Activated naive CD8-positive, alpha-beta T cell treated with anti-CD3 and anti-CD28 coated beads, Interleukin-2, amount 50 U/mL, for 16 hours (primary cell): Measurements from ENCODE around the gene KRI1.
A peak's percentile ranks its signal among the peaks of the same experiment; 100 is the strongest.
"Not testable (repeated sequence)": the region's sequence is repeated elsewhere in the genome, so short reads cannot be mapped to it uniquely, and the experiment has no call there.

Experiments
- DNase-seq: peaks from one replicate; pipeline ENCODE4 v3.0.0-alpha.2; 2020; ENCODE audit warnings: low read depth, low spot score

The KRI1 gene

DNA sequence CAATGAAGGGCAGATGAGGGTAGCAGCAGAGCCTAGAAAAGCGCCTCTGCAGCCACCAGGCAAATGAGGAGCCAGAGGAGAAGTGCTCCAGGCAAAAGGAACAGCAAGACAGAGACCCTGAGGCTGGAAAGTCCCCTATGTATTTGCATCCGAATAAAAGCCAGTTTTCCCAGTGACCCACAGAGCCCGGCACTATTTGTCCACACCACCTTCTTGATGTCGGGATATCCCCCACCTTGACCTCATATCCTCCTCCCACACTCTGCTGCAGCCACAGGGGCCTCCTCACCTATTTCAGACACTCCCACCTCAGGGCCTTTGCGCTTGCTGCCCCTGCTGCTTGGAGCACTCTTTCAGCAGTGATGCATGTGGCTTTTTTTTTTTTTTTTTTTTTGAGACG, 15.5 kb downstream of the KRI1 start:
- no peak for DNase-seq

DNA sequence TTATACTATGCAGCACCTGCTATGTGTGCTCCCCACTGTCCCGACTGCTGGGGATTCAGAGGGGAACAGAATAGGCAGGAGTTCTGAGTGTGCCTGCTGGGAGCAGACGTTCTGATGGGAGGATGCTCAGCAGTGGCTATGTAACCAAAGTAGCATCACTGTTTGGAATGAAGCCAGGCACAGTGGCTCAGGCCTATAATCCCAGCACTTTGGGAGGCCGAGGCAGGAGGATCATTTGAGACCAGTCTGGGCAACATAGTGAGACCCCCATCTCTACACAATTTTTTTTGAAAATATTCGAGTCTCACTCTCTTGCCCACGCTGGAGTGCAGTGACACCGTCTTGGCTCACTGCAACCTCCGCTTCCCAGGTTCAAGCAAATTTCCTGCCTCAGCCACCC, 16.1 kb downstream of the KRI1 start:
- no peak for DNase-seq

GRCh38 chr19:10548746-10549276, 17.0 kb downstream of the KRI1 start:
- DNase-seq = no peak

DNA sequence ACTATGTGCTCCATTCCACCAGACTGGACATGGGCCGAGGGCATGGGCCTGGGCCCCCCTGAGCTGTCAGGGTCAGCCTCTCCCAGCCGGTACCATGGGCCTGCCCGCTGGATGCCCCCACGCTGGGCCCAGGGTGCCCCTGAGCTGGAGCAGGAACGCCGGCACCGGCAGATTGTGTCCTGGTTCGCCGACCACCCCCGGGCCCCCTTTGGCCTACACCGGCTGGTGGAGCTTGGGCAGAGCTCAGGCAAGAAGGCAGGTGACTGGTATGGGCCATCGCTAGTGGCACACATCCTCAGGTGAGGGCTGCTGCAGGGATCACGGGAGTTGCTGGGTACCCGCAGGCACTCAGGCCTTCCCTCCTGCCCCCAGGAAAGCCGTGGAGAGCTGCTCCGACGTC, 19.0 kb downstream of the KRI1 start:
- no peak for DNase-seq

GRCh38 chr19:10544753-10545251, 21.0 kb downstream of the KRI1 start:
- no peak for DNase-seq

- no peak for DNase-seq
These were observed 21.5 kb downstream of the KRI1 start for GRCh38 chr19:10544242-10544752.

- DNase-seq = peak; percentile 48
These were observed 22.2 kb downstream of the KRI1 start, which contains the start of gene ATG4D for GRCh38 chr19:10543420-10544241. TSS of gene ATG4D (plus strand) at chr19:10543904. CDS start at chr19:10544091, 187 bp downstream.

- no peak for DNase-seq
These were observed 22.8 kb downstream of the KRI1 start for GRCh38 chr19:10543059-10543419.

- DNase-seq = not testable (repeated sequence)
These were observed 26.8 kb downstream of the KRI1 start for GRCh38 chr19:10539016-10539415.

DNA sequence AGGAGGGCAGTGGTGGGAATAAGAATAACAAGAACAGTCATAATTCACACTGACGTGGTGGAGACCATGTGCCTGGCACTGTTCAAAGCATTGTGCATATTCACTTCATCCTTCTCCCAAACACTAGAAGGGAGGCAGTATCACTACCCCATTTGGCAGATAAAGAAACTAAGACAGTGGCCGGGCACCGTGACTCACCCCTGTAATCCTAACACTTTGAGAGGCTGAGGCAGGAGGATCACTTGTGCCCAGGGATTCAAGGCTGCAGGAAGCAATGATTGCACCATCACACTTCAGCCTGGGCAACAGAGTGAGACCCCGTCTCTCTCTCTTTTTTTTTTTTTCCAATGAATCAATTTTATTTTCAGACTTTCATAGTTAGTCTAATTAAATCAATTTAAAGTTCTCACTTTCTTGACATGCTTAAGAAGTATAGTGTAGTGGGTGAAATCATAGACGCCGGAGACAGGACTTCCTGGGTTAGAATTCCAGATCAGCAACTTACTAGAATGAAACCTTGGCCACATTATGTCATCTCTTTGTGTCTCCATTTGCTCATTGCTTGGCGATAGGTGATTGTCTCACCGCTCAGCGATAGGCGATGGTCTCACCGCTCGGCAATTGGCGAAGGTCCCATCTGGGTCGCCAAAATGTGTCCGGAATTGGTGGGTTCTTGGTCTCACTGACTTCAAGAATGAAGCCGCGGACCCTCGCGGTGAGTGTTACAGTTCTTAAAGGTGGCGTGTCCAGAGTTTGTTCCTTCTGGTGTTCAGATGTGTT, 27.4 kb downstream of the KRI1 start:
- DNase-seq = no peak

GRCh38 chr19:10537668-10538067, 28.1 kb downstream of the KRI1 start:
- DNase-seq = no peak

GRCh38 chr19:10535613-10536012, 30.2 kb downstream of the KRI1 start:
- DNase-seq = no peak

GRCh38 chr19:10533646-10534386, 32.0 kb downstream of the KRI1 start:
- DNase-seq = no peak

DNA sequence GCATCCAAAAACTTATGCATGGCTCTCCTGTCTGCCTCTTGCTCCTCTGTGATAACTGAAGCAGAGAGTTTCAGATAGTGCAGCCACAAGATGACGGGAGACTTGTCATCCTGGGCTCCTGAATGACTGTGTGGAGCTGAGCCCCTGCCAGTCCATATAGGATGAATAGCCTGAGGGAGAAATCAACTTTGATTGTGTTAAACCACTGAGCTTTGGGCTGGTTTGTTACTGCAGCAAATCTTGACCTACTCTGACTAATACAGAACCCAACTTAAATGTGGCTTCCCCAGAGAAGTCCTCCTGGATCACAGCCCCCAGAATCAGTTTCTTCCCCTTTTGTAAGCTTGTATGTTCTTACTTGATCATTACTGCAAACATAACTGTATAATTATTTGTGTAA, 33.4 kb downstream of the KRI1 start:
- no peak for DNase-seq

DNA sequence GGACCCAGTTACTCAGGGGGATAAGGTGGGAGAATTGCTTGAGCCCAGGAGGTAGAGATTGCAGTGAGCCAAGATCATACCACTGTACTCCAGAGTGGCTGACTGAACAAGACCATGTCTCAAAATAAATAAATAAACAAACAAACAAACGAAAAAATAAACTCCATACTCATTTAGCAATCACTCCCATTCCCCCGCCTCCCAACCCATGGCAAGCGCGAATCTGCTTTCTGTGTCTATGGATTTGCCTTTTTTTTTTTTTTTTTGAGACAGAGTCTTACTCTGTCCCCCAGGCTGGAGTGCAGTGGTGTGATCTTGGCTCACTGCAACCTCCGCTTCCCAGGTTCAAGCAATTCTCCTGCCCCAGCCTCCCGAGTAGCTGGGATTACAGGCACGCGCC, 38.9 kb downstream of the KRI1 start:
- DNase-seq = not testable (repeated sequence)

- DNase-seq = no peak
These were observed 40.2 kb downstream of the KRI1 start for GRCh38 chr19:10525636-10526035.

- no peak for DNase-seq
These were observed 42.6 kb downstream of the KRI1 start for GRCh38 chr19:10523135-10523636.

DNA sequence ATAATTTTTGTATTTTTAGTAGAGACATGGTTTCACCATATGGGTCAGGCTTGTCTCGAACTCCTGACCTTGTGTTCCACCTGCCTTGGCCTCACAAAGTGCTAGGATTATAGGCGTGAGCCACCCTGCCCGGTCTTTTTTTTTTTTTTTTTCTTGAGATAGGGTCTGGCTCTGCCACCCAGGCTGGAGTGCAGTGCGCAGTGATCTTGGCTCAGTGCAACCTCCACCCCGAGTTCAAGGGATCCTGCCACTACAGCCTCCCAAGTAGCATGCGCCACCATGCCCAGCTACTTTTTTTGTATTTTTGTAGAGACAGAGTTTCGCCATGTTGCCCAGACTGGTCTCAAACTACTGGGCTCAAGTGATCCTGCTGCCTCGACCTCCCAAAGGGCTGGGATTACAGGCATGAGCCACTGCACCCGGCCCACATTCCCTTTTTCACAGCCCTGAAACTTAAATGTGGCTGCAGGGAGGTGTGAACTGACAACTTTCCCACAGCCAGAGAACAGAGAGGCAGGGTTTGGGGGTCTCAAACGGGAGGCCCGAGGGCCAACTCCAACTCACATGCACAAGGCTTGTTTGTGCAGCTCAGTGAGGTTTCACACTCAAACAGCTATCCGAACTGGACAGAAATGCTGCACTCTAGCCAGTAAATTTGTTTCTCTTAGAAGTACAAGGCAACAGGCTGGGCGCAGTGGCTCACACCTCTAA, 44.2 kb downstream of the KRI1 start:
- DNase-seq = no peak

GRCh38 chr19:10520652-10521318, 45.0 kb downstream of the KRI1 start:
- no peak for DNase-seq

GRCh38 chr19:10519421-10519820, 46.4 kb downstream of the KRI1 start:
- no peak for DNase-seq
